Rectal smooth muscle tissue (tissue), 1 donor: Measurements from ENCODE around the gene FOXN1.

Source experiments
- H3K27ac ChIP-seq: one replicate; pipeline ENCODE4 v1.7.0; 2013; ENCODE audit warnings: low read depth, low read length, inconsistent platforms
- H3K27me3 ChIP-seq: one replicate; pipeline ENCODE4 v1.7.0; 2013; ENCODE audit warnings: low read length; ENCODE audit not compliant: control insufficient read depth, insufficient read depth
- H3K36me3 ChIP-seq: one replicate; pipeline ENCODE4 v1.7.0; 2013; ENCODE audit warnings: low read length; ENCODE audit not compliant: control insufficient read depth, insufficient read depth
- H3K4me1 ChIP-seq: one replicate; pipeline ENCODE4 v1.7.0; 2013; ENCODE audit warnings: low read length; ENCODE audit not compliant: control insufficient read depth, insufficient read depth
- H3K4me3 ChIP-seq: one replicate; pipeline ENCODE4 v1.7.0; 2013; ENCODE audit warnings: low read length
- H3K9ac ChIP-seq: one replicate; pipeline ENCODE4 v1.7.0; 2013; ENCODE audit warnings: low read length

The FOXN1 gene

DNA sequence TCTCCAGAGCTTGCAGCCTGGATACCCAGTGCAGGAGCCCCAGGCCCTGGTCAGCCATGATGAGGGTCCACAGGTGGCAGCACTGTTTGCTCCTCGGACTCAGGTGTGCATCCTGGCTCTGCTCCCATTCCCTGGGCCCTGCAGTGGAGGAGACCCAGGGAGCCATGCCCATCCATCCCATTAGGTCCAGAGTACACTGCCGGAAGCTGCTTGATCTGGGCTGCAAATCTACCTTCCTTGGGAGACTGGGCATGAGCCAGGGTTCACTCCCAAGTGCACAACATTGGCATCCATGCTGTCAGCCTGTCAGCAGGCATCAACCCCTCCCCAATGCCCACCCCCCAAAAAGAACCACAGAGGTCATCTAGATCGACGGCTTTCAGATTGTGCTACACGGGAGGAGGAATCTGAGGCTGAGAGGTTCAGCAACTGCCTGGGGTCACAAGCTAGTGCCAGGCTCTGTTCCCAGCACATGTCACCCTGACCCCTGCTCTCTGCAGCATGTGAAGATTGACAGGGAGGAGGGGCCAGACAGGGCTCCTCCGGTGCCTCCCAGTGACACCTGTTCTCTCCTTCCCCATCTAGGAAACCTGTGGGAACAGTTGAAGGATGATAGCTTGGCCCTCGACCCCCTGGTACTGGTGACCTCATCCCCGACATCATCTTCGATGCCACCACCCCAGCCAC, 30.5 kb downstream of the FOXN1 start:
- Histone ChIP-seq H3K4me3 (no peak overlapping the region), H3K27me3 (no peaks in the 10 kb centered on the region), H3K36me3 (no peaks in the 10 kb centered on the region), H3K4me1 (no peaks in the 10 kb centered on the region), H3K27ac (no peak overlapping the region), H3K9ac (no peak overlapping the region)

- Histone ChIP-seq H3K27ac (no peak overlapping the region), H3K9ac (no peak overlapping the region), H3K4me1 (no peaks in the 10 kb centered on the region), H3K36me3 (no peaks in the 10 kb centered on the region), H3K27me3 (no peaks in the 10 kb centered on the region), H3K4me3 (no peak overlapping the region)
These were observed 31.1 kb downstream of the FOXN1 start for GRCh38 chr17:28537219-28537610.

GRCh38 chr17:28538296-28538895, 32.2 kb downstream of the FOXN1 start:
- no peaks in the 10 kb centered on the region for H3K36me3 ChIP-seq
- H3K4me3 ChIP-seq, result no peak overlapping the region
- H3K9ac ChIP-seq, result no peak overlapping the region
- no peaks in the 10 kb centered on the region for H3K4me1 ChIP-seq
- no peak overlapping the region for H3K27ac ChIP-seq
- H3K27me3 ChIP-seq, result no peaks in the 10 kb centered on the region

DNA sequence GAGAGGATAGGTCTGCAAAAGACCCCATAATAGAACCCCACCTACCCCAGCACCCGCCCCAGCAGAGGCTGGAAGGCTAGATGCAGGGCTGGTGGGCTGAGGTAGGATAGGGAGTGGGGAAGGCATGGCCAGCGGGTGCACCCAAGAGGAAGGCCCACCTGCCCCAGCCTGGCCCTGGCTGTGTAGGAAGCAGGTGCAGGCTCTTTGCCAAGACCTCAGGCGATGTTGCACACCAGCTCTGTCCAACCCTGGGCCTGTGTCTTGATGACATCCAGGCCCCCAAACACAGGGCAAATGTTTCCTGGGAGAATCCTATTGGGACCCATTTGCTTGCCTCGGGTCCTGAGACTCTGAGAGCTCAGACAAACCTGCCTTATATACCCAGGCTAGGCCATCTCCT, 34.1 kb downstream of the FOXN1 start:
- no peak overlapping the region for H3K9ac ChIP-seq
- no peaks in the 10 kb centered on the region for H3K36me3 ChIP-seq
- no peaks in the 10 kb centered on the region for H3K4me1 ChIP-seq
- H3K27ac ChIP-seq, result no peak overlapping the region
- no peak overlapping the region for H3K4me3 ChIP-seq
- H3K27me3 ChIP-seq, result no peaks in the 10 kb centered on the region

DNA sequence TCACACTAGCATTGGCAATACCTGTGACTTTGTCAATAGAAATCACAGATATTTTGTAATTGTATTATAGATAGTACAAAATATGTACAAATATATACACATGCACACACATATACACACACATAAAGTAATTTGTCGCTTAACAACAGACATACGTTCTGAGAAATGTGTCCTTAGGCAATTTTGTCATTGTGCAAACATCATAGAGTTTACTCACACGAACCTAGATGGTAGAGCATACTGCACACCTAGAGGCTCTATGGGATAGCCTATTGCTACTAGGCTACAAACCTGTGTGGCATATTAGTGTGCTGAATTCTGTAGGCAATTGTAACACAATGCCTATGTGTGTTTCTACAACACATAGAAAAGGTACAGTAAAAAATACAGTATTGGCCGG, 35.3 kb downstream of the FOXN1 start:
- Histone ChIP-seq H3K27ac (no peak overlapping the region), H3K36me3 (no peaks in the 10 kb centered on the region), H3K4me3 (no peak overlapping the region), H3K4me1 (no peaks in the 10 kb centered on the region), H3K9ac (no peak overlapping the region), H3K27me3 (no peaks in the 10 kb centered on the region)

GRCh38 chr17:28544402-28545140, 38.4 kb downstream of the FOXN1 start:
- H3K27me3 ChIP-seq, result no peaks in the 10 kb centered on the region
- no peak overlapping the region for H3K9ac ChIP-seq
- no peak overlapping the region for H3K4me3 ChIP-seq
- H3K27ac ChIP-seq, result no peak overlapping the region
- H3K4me1 ChIP-seq, result no peaks in the 10 kb centered on the region
- H3K36me3 ChIP-seq, result no peaks in the 10 kb centered on the region

GRCh38 chr17:28545141-28545503, 39.0 kb downstream of the FOXN1 start:
- Histone ChIP-seq H3K4me1 (no peaks in the 10 kb centered on the region), H3K9ac (no peak overlapping the region), H3K27ac (no peak overlapping the region), H3K4me3 (no peak overlapping the region), H3K27me3 (no peaks in the 10 kb centered on the region), H3K36me3 (no peaks in the 10 kb centered on the region)

- no peak overlapping the region for H3K4me3 ChIP-seq
- H3K9ac ChIP-seq, result no peak overlapping the region
- H3K36me3 ChIP-seq, result no peaks in the 10 kb centered on the region
- H3K4me1 ChIP-seq, result no peaks in the 10 kb centered on the region
- no peak overlapping the region for H3K27ac ChIP-seq
- H3K27me3 ChIP-seq, result no peaks in the 10 kb centered on the region
These were observed 39.8 kb downstream of the FOXN1 start for GRCh38 chr17:28545787-28546415.

GRCh38 chr17:28547096-28547622, 41.0 kb downstream of the FOXN1 start:
- H3K27ac ChIP-seq, result no peak overlapping the region
- H3K36me3 ChIP-seq, result no peaks in the 10 kb centered on the region
- H3K27me3 ChIP-seq, result no peaks in the 10 kb centered on the region
- H3K9ac ChIP-seq, result no peak overlapping the region
- no peak overlapping the region for H3K4me3 ChIP-seq
- peaks cover 4% of the 10 kb centered on the region for H3K4me1 ChIP-seq

GRCh38 chr17:28547623-28548416, 41.7 kb downstream of the FOXN1 start:
- no peaks in the 10 kb centered on the region for H3K36me3 ChIP-seq
- peaks cover 4% of the 10 kb centered on the region for H3K4me1 ChIP-seq
- H3K9ac ChIP-seq, result no peak overlapping the region
- no peaks in the 10 kb centered on the region for H3K27me3 ChIP-seq
- H3K27ac ChIP-seq, result no peak overlapping the region
- no peak overlapping the region for H3K4me3 ChIP-seq

- peaks cover 4% of the 10 kb centered on the region for H3K4me1 ChIP-seq
- no peaks in the 10 kb centered on the region for H3K36me3 ChIP-seq
These were observed 42.4 kb downstream of the FOXN1 start for GRCh38 chr17:28548417-28549130.

More at GRCh38 chr17:28548417-28549130, 42.4 kb downstream of the FOXN1 start:
- no peak overlapping the region for H3K27ac ChIP-seq
- H3K9ac ChIP-seq, result no peak overlapping the region
- H3K27me3 ChIP-seq, result no peaks in the 10 kb centered on the region
- H3K4me3 ChIP-seq, result no peak overlapping the region
